Measurements from ENCODE around the gene DYNC1I1.

The DYNC1I1 gene

DNA sequence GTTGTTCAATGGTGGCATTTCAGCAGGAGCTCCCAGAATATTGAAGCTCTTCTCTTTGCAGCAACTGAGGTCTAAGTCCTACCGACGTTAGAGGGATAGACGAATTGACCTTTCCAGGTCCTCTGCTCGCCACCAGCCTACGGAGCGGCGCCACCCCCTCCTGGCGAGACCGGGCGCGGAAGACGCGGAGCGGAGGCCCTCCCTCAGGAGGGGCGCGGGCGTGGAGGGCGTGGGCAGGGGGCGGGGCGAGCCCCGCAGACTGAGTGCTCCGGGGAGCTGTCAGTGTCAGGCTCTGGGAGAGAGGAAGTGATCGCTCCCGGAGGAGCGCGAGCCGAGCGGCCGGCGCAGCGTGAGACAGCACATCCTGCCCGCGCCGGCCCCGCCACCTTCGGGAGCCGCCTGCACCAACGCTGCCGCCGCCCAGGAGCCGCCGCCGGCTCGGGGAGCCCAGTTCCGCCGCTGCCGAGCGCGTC, at the start of gene DYNC1I1:
Gene DYNC1I1, plus strand, starts transcription at position 257 of the 473 bp plus-strand sequence. CDS start 32,176 bp downstream, outside the sequence.
- DNase-seq, result no peak

DNA sequence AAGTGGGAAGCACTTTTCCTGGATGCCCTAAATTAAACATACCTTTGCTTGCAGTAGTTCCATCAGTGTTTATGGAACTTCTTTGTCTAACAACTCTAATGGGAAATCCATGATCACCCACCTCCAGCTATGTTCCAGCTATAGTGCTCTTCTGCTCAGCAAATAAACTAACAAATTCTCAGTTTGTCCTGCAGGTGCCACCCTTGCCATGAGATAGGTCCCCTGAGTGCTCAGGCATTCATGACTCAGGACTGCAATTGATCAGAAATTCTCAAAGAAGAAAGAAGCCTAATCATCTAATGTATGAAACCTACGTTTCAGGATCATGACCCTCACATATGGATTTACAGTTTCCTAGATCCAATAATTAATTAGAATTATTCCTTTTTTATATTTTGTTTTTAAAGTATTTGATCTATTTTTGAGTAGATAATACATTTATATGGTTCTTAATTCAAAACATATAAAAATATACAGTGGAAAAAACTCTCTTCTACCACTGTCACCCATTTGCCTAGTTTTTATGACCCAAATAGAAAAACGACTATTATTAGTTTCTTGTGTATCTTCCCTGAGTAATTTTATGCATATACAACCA, 48.7 kb upstream of the DYNC1I1 start:
- no peak for DNase-seq

DNA sequence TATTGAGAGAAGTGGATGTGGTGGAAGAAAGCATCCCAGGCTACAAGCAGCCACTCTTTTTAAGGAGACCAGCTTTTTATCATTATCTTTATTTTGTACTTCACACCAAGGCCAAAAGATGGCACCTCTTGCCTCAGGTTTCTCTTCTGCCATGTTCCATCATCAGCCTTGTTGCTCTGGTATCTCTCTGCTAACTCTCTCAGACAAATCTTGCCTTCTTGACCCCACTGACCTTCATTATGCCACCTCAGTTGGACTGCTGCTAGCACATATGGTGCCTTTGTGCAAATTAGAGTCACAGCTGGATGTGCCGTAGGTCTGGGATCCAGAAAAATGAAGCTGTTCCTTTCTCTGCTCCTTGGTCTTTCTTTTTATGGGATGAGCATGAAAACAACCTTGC, 47.1 kb upstream of the DYNC1I1 start:
- DNase-seq, result no peak

DNA sequence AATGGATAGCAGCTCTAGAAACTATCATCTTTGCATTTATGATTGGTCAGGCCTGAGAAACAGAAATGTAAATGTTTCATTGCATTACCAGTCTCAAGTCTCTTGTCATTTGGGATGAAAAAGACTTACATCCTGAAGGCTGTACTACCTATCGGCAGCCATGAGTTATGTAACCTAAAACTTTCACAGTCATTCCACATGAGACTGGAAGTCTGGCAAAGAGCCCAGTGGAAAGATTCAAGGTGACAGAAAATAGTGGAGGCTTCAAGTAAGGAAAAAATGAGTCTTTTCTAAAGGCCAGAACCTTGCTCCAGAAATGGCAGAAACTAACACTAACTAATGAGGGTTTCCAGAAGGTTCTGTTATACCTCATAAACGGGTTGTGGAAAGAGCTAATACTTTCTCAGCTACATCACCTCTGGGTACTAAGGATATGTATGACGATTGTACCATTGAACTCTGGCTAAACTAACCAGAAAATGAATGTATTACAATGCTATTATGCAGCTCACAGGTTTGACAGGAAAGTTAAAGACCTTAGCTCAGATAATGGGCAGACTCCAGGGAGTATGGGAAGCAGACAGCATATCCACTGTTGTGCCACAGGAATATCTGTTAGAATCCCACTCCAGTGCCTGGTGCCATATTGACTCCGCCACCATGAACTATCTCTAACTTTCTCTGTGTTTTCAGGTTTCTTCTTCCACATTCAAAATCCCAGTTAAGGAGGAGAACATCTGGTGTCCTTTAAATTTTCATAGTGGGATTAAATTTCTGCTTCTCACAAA, 41.7 kb upstream of the DYNC1I1 start:
- DNase-seq, result no peak

DNA sequence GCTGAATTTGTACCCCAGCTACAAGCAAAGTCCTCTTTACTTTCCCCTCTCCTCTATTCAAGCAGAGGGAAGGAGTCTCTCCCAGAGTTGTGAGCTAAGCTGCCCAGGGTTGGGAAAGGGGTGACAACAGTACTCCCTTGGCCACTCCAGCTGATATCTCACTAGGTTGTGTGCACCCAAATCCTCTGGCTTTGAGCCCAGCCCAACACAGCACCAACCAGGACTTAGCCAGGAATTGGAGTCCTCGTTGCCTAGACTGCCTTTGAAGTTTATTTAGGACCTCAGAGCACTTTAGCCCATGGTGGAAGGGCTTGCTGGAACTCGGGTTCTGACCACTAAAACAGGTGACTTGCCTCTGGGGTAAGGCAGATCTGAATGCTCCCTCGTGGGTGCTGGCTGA, 35.7 kb upstream of the DYNC1I1 start:
- DNase-seq, result no peak

DNA sequence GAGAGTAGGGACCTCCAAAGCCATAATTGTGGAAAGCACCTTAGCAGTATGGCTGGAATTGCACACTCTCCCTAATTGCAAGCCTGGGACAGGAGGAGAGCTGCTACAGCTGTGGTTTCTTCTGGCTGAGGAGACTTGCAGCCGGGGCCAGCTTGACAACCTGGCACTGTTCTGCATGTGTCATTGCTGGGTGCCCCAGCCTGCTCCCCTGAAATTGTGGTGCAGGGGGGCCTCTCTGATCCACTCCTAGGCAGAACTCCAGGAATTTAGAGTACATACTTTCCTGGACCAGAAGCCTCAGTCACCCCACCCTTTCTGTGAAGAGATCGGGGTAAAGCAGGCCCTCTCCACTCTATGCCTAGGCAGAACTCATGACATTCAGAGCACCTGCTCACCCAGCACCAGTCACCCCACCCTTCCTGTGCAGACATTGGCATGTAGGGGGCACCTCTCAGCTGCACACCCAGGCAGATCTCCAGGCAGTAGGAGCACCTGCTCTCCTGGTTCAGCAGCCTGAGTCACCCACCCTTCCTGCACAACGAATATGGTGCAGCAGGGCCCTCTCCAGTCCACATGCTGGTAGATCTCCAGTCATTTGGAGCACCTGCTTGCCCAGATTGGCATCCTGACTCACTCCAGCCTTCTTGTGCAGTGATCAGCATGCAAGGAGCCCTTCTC, 34.4 kb upstream of the DYNC1I1 start:
- DNase-seq, result no peak

DNA sequence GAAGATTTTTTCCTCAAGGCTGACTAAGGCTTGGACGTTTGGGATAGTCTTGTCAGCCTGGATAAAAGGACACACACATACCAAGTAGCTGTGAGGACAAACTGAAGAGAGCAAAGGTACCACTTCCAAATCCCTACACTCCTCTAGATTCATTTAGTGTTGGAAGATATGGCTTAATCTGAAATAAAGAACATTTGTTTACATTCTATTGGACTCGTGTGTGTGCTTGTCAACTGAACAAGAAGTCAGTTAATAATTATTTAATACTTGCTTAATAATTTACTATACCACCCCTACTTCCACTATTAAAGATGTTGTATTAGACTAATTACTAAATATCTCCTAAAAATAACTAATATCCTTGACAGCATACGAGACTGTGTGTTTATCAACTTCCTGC, 23.3 kb upstream of the DYNC1I1 start:
- DNase-seq, result no peak

DNA sequence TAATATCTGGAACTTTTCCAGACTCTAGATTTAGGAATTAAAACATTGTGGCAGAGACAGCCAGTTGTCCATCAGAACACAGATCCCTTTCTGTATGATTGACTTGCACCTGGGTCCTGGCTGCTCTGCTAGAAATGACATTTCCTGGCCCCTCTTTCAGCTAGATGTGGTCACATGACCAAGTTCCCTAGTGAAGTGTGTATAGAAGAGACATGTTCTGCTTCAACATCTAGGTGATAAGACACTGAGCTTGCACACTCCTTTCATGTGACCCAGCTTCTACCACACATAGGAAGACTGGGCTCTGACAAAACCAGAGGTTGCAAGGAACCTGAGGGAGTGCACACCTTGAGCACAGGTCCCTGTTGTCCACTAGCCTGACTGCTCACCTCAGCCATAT, 22.8 kb upstream of the DYNC1I1 start:
- DNase-seq, result no peak

DNA sequence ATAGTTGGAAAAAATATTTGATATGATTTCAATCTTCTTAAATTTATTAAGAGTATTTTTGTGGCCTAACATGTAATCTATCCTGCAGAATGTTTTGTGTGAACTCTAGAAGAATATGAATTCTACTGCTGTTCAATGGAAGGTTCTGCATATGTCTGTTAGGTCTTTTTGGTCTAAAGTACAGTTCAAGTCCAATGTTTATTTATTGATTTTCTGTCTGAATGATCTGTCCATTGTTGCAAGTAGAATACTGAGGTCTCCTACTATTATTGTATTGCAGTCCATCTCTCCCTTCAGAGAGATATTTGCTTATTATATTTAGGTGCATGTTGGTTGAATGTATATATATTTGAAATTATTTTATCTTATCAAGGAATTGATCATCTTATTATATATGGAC, 18.9 kb upstream of the DYNC1I1 start:
- no peak for DNase-seq

DNA sequence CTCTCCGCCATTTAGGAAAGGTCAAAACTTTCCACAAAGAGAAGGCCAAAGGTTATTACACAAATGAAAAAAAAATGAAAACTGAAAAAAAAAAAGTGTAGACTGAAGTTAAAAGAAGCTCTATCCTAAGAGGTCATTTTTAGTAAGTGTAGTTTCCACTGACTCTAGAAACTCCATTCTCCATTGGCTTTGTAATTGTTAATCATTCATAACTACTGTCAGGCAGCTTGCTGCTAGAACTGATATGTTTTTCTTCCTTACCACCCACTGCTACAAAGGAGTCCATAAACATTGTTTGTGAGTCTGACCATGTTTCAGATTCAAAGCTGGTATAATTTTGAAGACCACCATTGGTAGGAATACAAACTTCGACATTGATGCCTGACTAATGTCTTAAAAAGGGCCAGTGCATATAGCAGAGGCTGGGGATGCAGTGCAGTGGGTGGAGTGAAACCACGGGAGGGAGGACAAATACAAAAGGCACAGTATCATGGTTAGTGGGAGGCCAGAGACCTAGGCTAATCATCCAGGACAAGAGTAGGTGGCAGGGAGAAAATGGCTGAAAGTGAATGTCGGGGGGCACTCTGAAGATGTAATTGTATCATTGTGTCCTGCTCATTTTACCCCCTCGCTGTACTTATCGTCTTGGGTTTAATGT, 16.9 kb upstream of the DYNC1I1 start:
- DNase-seq, result no peak

DNA sequence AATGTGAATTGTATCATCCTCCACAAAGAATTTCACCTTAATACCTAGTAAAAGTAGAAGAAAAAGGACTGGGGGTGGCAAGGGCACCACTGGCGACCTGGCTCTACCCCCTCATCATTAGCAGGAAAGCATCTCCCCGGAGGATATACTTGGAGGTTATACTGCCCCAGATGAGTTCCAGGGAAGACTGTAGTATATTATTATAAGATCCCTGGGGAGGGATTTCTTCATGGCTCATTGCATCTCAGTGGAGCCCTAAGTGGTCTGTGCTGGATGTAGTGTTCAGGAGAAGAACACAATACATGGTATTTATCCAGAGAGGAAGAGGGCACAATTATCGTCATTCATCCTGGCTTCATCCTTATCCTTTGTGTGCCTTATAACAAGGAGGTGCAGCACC, 14.2 kb upstream of the DYNC1I1 start:
- DNase-seq, result no peak

DNA sequence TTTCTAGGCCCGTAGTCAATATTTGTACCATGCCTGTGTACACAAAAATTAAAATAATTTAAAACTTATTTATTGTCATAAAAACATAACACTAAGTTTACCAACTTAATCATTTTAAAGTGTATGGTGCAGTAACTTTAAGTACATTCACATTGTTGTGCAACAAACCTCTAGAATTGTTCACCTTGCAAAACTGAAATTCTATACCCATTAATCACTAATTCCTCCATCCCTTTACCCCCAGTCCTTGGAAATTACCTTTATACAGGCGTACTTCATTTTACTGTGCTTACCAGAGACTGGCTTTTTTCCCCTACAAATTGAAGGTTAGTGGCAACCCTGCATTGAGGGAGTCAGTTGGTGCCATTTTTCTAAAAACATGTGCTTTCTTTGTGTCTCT, 6.3 kb upstream of the DYNC1I1 start:
- DNase-seq, result no peak

DNA sequence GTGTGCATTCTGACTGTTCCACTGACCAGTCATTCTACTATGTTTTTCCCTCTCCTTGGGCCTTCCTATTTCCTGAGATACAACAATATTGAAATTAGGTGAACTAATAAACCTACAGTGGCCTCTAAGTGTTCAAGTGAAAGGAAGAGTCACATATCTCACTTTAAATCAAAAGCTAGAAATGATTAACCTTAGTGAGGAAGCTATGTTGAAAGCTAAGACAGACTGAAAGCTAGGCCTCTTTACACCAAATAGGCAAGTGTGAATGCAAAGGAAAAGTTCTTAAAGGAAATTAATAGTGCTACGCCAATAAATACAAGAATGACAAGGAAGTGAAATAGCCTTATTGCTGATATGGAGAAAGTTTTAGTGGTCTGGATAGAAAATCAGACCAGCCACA, 5.7 kb upstream of the DYNC1I1 start:
- DNase-seq, result no peak

DNA sequence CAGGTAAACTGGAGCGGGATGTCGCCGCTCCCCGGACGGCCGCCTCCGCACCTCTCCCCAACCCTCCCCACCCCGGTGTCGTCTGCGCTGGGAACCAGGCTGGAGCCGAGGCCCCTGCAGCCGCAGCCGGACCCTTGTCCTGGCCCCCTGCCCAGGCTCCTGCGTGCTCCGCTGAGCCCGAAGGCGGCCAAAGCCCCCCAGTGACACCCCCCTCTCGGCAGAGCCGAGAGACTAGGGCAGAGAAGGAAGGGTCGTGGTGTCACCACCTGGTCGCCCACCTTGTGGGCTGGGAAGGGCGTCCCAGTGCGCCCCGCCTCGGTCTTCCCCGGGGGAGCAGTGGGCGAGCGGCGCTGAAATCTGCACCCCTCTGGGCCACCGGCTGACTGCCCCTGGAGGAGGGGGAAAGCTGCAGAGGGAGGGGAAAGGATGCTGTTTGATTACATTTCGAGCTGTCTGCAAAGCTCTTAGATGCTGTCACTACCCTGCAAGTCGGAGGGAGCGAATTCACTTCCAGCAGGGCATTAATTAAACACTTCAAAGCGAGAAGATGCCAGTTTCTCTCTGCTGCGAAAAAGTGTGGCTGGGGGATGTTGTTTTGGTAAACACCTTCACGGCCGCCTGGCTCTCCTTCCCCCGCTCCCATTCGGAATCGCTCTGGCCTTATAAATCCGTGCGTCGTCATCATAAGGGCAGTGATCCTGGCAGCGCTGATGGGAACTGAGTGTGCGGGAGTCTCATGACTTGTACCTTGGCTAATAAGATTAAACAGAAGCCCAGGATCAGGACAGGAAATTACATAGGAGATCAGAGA, 622 bp downstream of the DYNC1I1 start:
- no peak for DNase-seq

DNA sequence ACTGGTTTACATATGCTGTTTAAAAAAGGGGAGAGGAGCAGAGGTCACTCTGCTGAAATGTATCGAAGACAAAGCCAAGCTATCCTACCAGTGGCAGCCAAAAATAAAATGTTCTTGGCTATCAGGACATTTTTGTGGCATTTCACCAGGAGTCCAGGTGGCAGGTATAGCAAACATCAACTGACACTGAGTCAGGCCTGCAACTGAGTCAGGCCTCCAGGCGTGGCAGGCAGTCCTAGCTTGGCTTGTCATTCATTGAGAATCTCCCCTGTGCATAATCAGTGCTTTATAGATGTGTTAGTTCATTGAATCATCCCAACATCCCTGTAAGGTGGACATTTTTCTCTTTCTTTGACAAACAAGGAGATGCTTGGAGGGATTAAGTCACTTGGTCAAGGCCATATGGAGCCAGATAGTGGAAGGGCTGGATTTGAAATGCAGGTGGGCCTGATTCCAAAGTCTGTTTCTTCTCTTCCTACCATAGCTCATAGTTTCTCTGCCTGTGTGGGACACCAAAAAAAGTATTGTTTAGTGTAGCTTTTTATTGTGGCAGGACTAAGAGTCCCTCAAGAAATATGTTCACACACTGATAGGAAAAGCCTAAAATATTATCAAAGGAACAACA, 4.3 kb downstream of the DYNC1I1 start:
- DNase-seq, result no peak

DNA sequence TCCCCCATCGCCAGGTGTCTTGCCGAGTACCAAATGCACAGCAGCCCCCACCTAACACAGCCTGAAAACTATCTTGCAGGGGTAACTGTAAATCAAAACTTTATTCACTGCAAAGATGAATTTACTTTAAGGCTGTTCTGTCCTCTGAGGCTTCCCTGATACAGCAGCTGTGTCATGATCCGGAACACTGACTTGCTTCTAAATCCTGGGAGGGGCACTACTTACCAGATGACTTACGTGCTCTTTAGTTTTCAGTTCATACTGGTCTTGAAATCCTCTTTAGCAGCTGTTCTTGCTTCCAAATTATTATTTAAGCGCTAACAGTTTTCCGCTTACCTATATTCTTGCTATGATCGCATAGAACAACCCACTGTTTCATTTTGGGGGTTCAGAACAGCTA, 4.9 kb downstream of the DYNC1I1 start:
- DNase-seq, result no peak

DNA sequence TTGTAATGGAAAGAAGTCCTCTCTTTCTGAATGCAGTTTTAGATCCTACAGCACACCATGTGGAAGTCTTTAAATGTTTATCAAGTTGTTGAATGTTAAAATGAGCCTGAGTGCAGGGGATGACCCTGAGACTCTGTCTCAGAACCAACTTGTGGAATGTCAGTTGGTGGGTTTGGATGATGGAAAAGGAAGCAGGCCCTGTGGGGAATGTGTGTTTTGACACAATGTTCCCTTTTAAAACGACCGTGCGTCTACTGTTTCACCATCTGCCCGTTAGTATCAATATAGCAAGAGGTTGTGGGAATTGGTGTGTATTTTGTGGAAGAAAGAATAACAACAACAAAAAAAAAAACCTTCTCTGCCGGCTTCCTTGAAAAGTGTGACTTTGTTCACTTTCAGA, 8.3 kb downstream of the DYNC1I1 start:
- no peak for DNase-seq

DNA sequence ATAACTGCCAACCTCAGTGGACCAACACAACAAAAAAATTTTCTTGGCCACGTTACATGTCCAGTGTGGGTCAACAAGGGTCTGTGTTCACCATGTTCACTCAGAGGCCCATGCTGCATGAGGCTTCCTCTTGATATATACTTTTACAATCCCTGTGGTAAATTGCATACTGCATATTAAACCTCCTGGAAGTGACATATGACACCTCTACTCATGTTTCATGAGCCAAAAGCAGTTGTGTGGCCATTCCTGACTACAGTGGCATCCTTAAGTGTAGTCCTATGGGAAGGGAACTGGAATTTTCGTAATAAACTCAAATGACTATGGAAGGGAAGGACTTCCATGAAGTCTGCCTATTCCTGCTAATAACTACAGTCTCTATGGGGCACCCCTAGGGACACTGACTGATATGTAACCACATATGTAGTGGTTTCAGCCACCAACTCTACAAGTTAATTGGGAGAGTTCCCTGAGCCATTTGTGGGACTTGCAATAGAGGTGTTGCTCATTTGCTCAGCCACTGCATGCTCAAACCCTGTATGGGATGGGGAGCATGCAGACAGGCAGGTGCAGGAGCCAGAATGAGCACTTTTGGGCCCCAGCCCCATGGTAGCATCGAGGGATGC, 9.7 kb downstream of the DYNC1I1 start:
- no peak for DNase-seq

DNA sequence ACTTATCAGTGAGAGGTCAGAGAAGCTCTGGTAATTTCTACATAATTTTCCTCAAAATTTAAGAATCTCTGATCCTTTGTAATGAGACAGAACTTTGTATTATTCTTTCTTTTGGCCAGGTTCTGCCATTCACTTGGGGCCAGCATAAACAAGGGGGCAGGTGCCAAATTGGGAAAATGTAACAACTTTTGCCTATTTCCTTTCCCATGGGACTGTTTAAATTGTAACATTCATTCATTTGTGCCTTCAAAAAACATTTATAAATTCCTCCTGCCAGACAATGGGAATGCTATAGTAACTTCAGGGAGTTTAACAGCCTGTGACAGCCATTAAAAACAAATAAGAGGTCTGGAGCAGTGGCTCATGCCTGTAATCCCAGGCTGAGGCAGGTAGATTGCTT, 12.4 kb downstream of the DYNC1I1 start:
- no peak for DNase-seq

DNA sequence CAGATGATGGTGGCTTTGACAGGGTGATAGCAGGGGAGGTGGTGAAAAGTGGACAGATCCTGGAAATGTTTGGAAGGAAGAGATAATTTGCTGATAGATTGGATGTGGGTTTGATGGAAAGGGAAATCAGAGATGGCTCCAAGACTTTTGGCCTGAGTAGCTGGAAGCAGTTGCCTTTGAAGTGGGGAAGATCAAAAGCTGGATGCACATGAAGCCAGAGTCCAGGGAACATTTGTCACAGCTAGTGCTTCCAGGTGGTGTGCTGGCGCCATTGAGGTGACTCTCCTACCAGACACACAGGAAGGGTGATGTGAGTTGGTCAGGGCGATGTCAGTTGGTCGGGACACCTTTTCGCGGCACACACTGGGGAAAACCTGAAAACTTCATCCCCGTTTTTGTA, 15.9 kb downstream of the DYNC1I1 start:
- DNase-seq, result no peak

DNA sequence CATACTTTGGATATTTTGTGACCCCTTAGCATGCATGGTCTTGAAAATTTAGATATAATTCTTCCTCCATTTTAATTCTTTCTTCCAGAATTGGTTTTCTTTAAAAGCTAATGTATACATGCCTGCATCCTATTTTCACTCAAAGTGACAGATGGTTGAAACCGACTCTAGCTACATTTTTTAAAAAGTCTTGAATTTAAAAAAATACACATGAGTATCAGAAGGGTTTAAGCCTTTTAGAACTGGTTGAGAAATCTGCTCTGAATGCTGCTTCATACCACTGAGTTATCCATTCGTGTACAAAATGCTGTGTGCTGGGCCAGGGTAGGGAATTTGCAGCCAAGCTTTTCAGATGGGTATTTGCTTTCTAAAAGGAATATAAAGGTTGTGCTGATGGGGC, 16.5 kb downstream of the DYNC1I1 start:
- DNase-seq, result no peak

DNA sequence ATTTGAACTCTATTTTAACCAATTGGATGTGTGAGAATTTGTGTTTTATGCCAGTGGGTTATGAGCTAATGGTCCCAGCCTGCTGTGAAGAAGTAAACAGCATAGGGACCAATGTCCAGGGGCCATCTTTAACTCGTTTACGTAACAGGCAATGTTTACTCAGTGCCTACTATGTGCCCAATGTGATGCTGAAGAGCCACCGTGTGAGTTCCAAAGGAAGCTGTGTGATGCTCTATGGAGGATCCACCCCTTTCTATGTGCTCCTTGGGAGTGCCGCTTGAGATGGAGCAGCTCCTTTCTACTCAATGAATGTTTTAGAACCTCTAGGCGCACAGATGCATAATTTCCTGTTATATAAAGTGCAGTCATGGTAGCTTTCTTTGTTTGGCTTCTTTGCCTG, 21.3 kb downstream of the DYNC1I1 start:
- no peak for DNase-seq
